GM12865 (cell line): Measurements from ENCODE around the gene MAL.
A peak's percentile ranks its signal among the peaks of the same experiment; 100 is the strongest.

Experiments used
- DNase-seq: peaks from one replicate; pipeline ENCODE4 v3.0.0; 2010; ENCODE audit warnings: low read depth
- H3K4me3 ChIP-seq: 2 replicates; pipeline ENCODE4 v1.5.1; 2011; ENCODE audit warnings: mild to moderate bottlenecking, low read depth, low read length, control low read depth
- CTCF ChIP-seq: IDR thresholded peaks from 2 replicates; pipeline ENCODE4 v1.5.1; 2011; ENCODE audit warnings: low read length, control low read depth, low read depth, inconsistent platforms; ENCODE audit not compliant: insufficient read depth; ENCODE audit errors: missing control alignments

The MAL gene

GRCh38 chr2:95041060-95041823, 15.7 kb downstream of the MAL start:
- peak; percentile 53 for DNase-seq
- no peak overlapping the region for H3K4me3 ChIP-seq
- no peak for TF ChIP-seq CTCF

GRCh38 chr2:95041824-95042442, 16.4 kb downstream of the MAL start:
- no peak for TF ChIP-seq CTCF
- DNase-seq: peak; percentile 56
- no peak overlapping the region for H3K4me3 ChIP-seq

GRCh38 chr2:95042472-95043271, 17.2 kb downstream of the MAL start:
- peak; percentile 36 for DNase-seq
- H3K4me3 ChIP-seq: no peak overlapping the region
- TF ChIP-seq CTCF: no peak

- peak; percentile 76 for DNase-seq
- no peak overlapping the region for H3K4me3 ChIP-seq
- no peak for TF ChIP-seq CTCF
Observed at GRCh38 chr2:95043300-95044093, 18.0 kb downstream of the MAL start.

- TF ChIP-seq CTCF: no peak
- H3K4me3 ChIP-seq: no peak overlapping the region
- peak; percentile 42 for DNase-seq
Observed at GRCh38 chr2:95044601-95045000, 19.1 kb downstream of the MAL start.

- H3K4me3 ChIP-seq: no peak overlapping the region
- TF ChIP-seq CTCF: no peak
- DNase-seq: no peak
Observed at GRCh38 chr2:95046371-95047112, 21.0 kb downstream of the MAL start.
